ENCODE results near the gene GUCY1B1.

DNA sequence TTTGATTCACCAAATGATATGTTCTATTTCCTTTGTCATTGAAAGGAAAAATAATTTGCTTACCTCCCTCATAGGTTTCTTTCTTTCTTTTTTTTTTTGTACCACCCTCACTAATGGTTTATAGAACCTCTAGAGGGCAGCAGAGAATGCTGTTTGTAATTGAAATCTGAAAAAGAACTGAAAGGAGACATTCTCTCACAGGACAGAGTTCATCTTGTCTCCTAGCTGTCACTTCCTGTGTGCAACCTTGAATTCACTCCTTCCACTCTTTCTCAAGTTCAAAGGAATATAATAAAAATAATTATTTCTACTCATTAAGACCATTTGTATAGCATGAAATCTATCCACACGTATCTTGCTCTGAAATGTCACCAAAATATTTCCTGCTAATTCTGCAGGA, 51.0 kb downstream of the GUCY1B1 start:
- TF ChIP-seq POLR2AphosphoS5 (IDR thresholded peaks at IDR 0.05; ENCODE audit: low read depth, low read length) = no peak
- TF ChIP-seq POLR2A (IDR thresholded peaks at IDR 0.05; ENCODE audit: borderline replicate concordance, extremely low read depth, insufficient read depth, insufficient read length) = no peak
- TF ChIP-seq JUND (IDR thresholded peaks at IDR 0.05) = no peak
- TF ChIP-seq, protein P1, sequence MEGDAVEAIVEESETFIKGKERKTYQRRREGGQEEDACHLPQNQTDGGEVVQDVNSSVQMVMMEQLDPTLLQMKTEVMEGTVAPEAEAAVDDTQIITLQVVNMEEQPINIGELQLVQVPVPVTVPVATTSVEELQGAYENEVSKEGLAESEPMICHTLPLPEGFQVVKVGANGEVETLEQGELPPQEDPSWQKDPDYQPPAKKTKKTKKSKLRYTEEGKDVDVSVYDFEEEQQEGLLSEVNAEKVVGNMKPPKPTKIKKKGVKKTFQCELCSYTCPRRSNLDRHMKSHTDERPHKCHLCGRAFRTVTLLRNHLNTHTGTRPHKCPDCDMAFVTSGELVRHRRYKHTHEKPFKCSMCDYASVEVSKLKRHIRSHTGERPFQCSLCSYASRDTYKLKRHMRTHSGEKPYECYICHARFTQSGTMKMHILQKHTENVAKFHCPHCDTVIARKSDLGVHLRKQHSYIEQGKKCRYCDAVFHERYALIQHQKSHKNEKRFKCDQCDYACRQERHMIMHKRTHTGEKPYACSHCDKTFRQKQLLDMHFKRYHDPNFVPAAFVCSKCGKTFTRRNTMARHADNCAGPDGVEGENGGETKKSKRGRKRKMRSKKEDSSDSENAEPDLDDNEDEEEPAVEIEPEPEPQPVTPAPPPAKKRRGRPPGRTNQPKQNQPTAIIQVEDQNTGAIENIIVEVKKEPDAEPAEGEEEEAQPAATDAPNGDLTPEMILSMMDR (IDR thresholded peaks at IDR 0.05 in 2 of 3, conservative IDR thresholded peaks at IDR 0.05 in 1 of 3; ENCODE audit: borderline replicate concordance in 1 of 3, insufficient read depth in 1 of 3, low read depth in 2 of 3, low read length in 2 of 3) = peak; percentile 63 to 77 (median 67)
- TF ChIP-seq CEBPB (IDR thresholded peaks at IDR 0.05; ENCODE audit: low read depth) = peak; percentile 20; the same call in 1 of the 2 replicates
- TF ChIP-seq RAD21 (IDR thresholded peaks at IDR 0.05; ENCODE audit: low read depth) = peak; percentile 83
- no peak for TF ChIP-seq SIN3A (IDR thresholded peaks at IDR 0.05; ENCODE audit: low read depth)
- no peak for TF ChIP-seq EZH2 (IDR thresholded peaks at IDR 0.05)
- TF ChIP-seq ZFX (IDR thresholded peaks at IDR 0.05) = no peak
- no peak for TF ChIP-seq EZH2phosphoT487 (IDR thresholded peaks at IDR 0.05; ENCODE audit: borderline replicate concordance)
- peak; percentile 57; the same call in 1 of the 2 replicates for TF ChIP-seq CBX3 (IDR thresholded peaks at IDR 0.05; ENCODE audit: low read depth)

All from HCT116 (cell line).